GM12872 (cell line): Measurements from ENCODE around the gene FATE1.

Source experiments
- TF ChIP-seq, protein P1 (sequence below): IDR thresholded peaks from 3 replicates; pipeline ENCODE4 v1.5.1; 2011; ENCODE audit warnings: low read depth, mild to moderate bottlenecking, low read length, moderate library complexity; ENCODE audit not compliant: insufficient read depth

FATE1 gene

DNA sequence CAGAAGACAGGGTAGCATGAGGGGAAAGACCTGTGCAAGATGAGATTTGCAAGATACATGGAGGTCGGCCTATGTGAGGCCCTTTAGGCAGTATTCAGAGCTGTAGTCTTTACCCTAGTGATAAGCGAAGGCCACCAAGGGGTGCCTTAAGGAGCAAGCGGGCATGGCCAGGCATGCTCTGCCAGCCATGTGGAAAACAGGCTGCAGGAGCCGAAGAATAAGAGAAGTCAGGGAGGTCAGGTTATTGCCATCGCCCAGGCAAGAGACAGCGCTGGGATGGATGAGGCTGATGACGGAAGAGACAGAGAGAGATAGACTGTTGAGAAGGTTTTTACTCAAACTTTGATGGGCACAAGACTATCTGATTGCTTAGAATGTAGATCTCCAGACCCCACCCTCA is 7.0 kb upstream of the FATE1 start:
- TF ChIP-seq, protein P1, sequence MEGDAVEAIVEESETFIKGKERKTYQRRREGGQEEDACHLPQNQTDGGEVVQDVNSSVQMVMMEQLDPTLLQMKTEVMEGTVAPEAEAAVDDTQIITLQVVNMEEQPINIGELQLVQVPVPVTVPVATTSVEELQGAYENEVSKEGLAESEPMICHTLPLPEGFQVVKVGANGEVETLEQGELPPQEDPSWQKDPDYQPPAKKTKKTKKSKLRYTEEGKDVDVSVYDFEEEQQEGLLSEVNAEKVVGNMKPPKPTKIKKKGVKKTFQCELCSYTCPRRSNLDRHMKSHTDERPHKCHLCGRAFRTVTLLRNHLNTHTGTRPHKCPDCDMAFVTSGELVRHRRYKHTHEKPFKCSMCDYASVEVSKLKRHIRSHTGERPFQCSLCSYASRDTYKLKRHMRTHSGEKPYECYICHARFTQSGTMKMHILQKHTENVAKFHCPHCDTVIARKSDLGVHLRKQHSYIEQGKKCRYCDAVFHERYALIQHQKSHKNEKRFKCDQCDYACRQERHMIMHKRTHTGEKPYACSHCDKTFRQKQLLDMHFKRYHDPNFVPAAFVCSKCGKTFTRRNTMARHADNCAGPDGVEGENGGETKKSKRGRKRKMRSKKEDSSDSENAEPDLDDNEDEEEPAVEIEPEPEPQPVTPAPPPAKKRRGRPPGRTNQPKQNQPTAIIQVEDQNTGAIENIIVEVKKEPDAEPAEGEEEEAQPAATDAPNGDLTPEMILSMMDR = no peak

GRCh38 chrX:151710457-151710856 is 5.4 kb upstream of the FATE1 start:
- TF ChIP-seq, protein P1 = no peak

- TF ChIP-seq, protein P1 = no peak
Measured at GRCh38 chrX:151711154-151711553, 4.7 kb upstream of the FATE1 start.

GRCh38 chrX:151711787-151712186 is 4.0 kb upstream of the FATE1 start:
- TF ChIP-seq, protein P1 = no peak

GRCh38 chrX:151712253-151712652 is 3.6 kb upstream of the FATE1 start:
- TF ChIP-seq, protein P1 = no peak

DNA sequence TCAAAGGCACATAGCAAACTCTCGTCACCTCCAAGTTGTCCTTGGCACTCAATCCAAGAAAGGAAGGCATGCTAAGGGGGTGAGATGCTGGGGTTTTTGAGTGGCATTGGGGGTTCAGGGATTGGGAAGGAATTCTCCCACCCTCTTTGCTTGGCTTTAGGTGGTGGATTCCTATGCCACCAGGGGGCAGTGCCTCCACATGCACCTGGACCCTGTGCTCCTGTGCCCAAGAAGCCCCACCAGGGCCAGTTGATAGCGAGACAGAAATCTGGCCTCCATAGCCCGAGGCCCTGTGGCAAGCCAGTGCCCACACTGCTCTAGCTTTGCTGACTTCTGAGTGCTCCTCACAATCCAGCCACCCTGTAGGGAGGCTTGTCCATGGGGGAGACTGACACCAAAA is 2.0 kb upstream of the FATE1 start:
- TF ChIP-seq, protein P1 = peak; percentile 67

- TF ChIP-seq, protein P1 = no peak
Measured at GRCh38 chrX:151714362-151714761, 1.5 kb upstream of the FATE1 start.

- TF ChIP-seq, protein P1 = no peak
Measured at GRCh38 chrX:151722241-151722846, 6.5 kb downstream of the FATE1 start.
